Body of pancreas (tissue), 4 donors: ENCODE results near the gene KIF15. TPM values are rescaled to one million over a fixed set of nuclear protein-coding genes. Genes with fewer than 3 reads are reported as not detected.
"Not testable (repeated sequence)": the region's sequence is repeated elsewhere in the genome, so short reads cannot be mapped to it uniquely, and the experiment has no call there.

Experiments used
- ATAC-seq: fragments of 150-250 bp; one replicate; pipeline ENCODE4 v1.9.1; 2016
- DNase-seq, 4 donors: peaks; one replicate each; pipeline ENCODE4 v3.0.0-alpha.2; 2019
- H3K27ac ChIP-seq, 4 donors: fragments of 200-600 bp; sonication (generic); 1 replicate in 3 of 4; 2 replicates in 1 of 4; pipeline versions ENCODE4 v1.5.1 to v1.6.1; 2016 to 2019; ENCODE audit warnings: mild to moderate bottlenecking in 1 of 4, mixed read lengths in 1 of 4, moderate library complexity in 1 of 4
- H3K27me3 ChIP-seq, 2 donors: fragments of 200-600 bp; sonication (generic); one replicate each; pipeline ENCODE4 v1.6.0; 2016; ENCODE audit warnings: mild to moderate bottlenecking in 1 of 2
- H3K36me3 ChIP-seq, 2 donors: fragments of 200-600 bp; sonication (generic); replicated peaks in 1 of 2; 2 replicates each; pipeline ENCODE4 v1.5.1; 2016; ENCODE audit warnings: low read depth in 2 of 2; ENCODE audit not compliant: insufficient read depth in 1 of 2
- H3K4me1 ChIP-seq: fragments of 200-600 bp; sonication (generic); one replicate; pipeline ENCODE4 v1.6.0; 2016
- H3K4me3 ChIP-seq, 2 donors: fragments of 200-600 bp; sonication (generic); 1 replicate in 1 of 2; 2 replicates in 1 of 2; pipeline ENCODE4 v1.5.1; 2016 to 2019
- H3K9me3 ChIP-seq, 3 donors: fragments of 200-600 bp; sonication (generic); 1 replicate in 2 of 3; 2 replicates in 1 of 3; pipeline ENCODE4 v1.5.1; 2016
- POLR2A ChIP-seq, 3 donors: fragments of 450-650 bp; IDR thresholded peaks; one replicate each; pipeline ENCODE4 v1.6.1; 2016; ENCODE audit warnings: antibody characterized with exemption in 3 of 3, mild to moderate bottlenecking in 2 of 3
- WGBS, 2 donors: methylation state at CpG; one replicate each; pipeline ENCODE4 v1.1.5; 2017; 5-methylcytosine and 5-hydroxymethylcytosine counted together
- intact Hi-C: fragments of 100-400 bp; cut with DNase I; formaldehyde crosslinking; loops from one replicate; pipeline ENCODE4 v1.15.1; 2023
- total RNA-seq, 2 donors: library from RNA; depleted of rRNA; stranded (reverse); fragments of >200 nt; gene quantifications; one replicate each; pipeline ENCODE4 v1.1.0, GENCODE V29; 2016
- TF ChIP-seq, protein P1 (sequence below), 7 experiments: fragments of 450-650 bp in 4 of 7; fragments of 200-600 bp in 3 of 7; sonication (generic) in 3 of 7; IDR thresholded peaks; one replicate each; pipeline ENCODE4 v1.5.1; 2016 to 2019; ENCODE audit warnings: antibody characterized with exemption in 7 of 7

Gene KIF15
- total RNA-seq, 2 donors from 2014 or later, result 0.78 TPM; not detected in 1

DNA sequence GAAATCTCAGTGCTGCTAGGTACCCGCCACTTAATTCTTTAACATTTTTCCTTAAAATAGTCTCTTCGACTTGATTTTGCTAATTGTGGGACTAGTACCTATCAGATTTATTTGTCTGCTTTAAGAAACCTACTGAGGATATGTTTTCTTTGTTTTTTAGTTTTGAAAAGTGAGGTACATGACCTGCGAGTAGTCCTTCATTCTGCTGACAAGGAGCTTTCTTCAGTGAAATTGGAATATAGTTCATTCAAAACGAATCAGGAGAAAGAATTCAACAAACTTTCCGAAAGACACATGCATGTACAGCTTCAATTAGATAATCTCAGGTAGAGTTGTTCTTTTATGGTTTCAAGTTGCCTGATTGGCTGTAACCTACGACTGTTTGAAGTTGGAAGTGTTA lies 53.2 kb downstream of the KIF15 start:
- DNase-seq (no peak), ATAC-seq (no peak)
- no peaks in the 10 kb centered on the region for H3K27me3 ChIP-seq
- no peak overlapping the region for H3K27ac ChIP-seq
- no peak overlapping the region for H3K4me3 ChIP-seq
- 91 to 93% methylated on average over 6 of the region's 6 CpGs for WGBS, 2 donors
- H3K9me3 ChIP-seq, result no peaks in the 10 kb centered on the region
- intact Hi-C loops, result no loop called here
- TF ChIP-seq, protein P1, sequence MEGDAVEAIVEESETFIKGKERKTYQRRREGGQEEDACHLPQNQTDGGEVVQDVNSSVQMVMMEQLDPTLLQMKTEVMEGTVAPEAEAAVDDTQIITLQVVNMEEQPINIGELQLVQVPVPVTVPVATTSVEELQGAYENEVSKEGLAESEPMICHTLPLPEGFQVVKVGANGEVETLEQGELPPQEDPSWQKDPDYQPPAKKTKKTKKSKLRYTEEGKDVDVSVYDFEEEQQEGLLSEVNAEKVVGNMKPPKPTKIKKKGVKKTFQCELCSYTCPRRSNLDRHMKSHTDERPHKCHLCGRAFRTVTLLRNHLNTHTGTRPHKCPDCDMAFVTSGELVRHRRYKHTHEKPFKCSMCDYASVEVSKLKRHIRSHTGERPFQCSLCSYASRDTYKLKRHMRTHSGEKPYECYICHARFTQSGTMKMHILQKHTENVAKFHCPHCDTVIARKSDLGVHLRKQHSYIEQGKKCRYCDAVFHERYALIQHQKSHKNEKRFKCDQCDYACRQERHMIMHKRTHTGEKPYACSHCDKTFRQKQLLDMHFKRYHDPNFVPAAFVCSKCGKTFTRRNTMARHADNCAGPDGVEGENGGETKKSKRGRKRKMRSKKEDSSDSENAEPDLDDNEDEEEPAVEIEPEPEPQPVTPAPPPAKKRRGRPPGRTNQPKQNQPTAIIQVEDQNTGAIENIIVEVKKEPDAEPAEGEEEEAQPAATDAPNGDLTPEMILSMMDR (IDR thresholded peaks at IDR 0.05), result no peak
- H3K36me3 ChIP-seq, result no peaks in the 10 kb centered on the region
- H3K4me1 ChIP-seq, result no peaks in the 10 kb centered on the region

- ATAC-seq, H3K9me3 ChIP-seq, H3K4me1 ChIP-seq, intact Hi-C loops, H3K4me3 ChIP-seq, H3K27ac ChIP-seq, H3K27me3 ChIP-seq, DNase-seq, H3K36me3 ChIP-seq: not testable (repeated sequence)
- 97 to 100% methylated on average over 2 of the region's 2 CpGs for WGBS, 2 donors
Observed at GRCh38 chr3:44816334-44816733, 54.7 kb downstream of the KIF15 start.

GRCh38 chr3:44821206-44821605 lies 59.6 kb downstream of the KIF15 start:
- ATAC-seq, DNase-seq, H3K27me3 ChIP-seq, H3K9me3 ChIP-seq, H3K27ac ChIP-seq, intact Hi-C loops, H3K4me3 ChIP-seq, H3K4me1 ChIP-seq, H3K36me3 ChIP-seq: not testable (repeated sequence)
- 96 to 100% methylated on average over 3 to 28 of the region's 34 CpGs for WGBS, 2 donors

DNA sequence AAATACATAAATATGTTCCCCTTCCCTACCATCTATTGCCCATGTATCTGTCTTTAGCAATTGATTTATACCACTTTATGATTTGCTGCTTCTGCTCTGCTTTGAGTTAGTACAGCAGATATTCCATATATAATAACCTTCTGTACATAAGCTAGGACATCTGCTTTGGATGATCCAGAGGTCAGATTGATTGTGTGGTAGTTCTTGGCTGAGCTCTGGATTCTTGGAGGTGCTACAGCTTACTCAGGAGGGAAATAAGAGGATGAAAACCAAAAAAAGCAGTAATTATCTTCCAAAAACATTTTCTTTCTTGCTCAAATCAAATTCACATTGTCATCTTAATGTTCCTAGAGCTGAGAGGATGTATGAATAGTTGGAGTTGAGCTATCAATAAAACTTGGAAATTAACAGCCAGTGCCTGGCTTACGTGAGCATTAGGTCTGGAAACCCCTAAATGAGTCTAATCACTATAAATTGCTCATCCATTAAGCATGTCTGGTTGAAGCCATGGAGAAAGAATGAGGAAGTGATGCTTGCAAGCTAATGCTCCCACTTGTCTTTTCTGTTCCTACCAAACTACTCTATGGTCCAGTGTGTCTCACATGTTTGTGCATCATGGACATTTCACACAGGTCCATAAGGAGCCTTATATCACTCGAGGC lies 63.8 kb downstream of the KIF15 start:
- TF ChIP-seq, protein P1 (IDR thresholded peaks at IDR 0.05), result no peak
- peak in 1 of 3 donors; percentile 13 for TF ChIP-seq POLR2A (IDR thresholded peaks at IDR 0.05)
- Histone ChIP-seq H3K4me3 (no peak overlapping the region), H3K9me3 (no peaks in the 10 kb centered on the region), H3K36me3 (no peaks in the 10 kb centered on the region), H3K4me1 (no peaks in the 10 kb centered on the region), H3K27ac (peak overlapping the region in 2 of 4 donors; percentile 55 to 68), H3K27me3 (no peaks in the 10 kb centered on the region)
- peak in 1 of 4 donors; percentile 2 for DNase-seq
- ATAC-seq, result peak; percentile 83
- 62 to 71% methylated on average over 2 of the region's 2 CpGs for WGBS, 2 donors
- intact Hi-C loops, result no loop called here

GRCh38 chr3:44827196-44827595 lies 65.6 kb downstream of the KIF15 start:
- ATAC-seq (no peak), DNase-seq (no peak)
- 88 to 95% methylated on average over 3 of the region's 3 CpGs for WGBS, 2 donors
- Histone ChIP-seq H3K4me3 (no peak overlapping the region), H3K36me3 (no peaks in the 10 kb centered on the region), H3K27ac (no peak overlapping the region), H3K9me3 (no peaks in the 10 kb centered on the region), H3K4me1 (no peaks in the 10 kb centered on the region), H3K27me3 (no peaks in the 10 kb centered on the region)
- no peak for TF ChIP-seq POLR2A (IDR thresholded peaks at IDR 0.05)
- TF ChIP-seq, protein P1 (IDR thresholded peaks at IDR 0.05), result no peak
- intact Hi-C loops, result no loop called here

GRCh38 chr3:44831232-44831631 lies 69.6 kb downstream of the KIF15 start:
- WGBS, 2 donors, result 86 to 88% methylated on average over 5 of the region's 5 CpGs
- no peaks in the 10 kb centered on the region for H3K36me3 ChIP-seq
- H3K27ac ChIP-seq, result no peak overlapping the region
- intact Hi-C loops, result no loop called here
- no peaks in the 10 kb centered on the region for H3K4me1 ChIP-seq
- H3K4me3 ChIP-seq, result no peak overlapping the region
- DNase-seq, result no peak
- no peak for ATAC-seq
- no peaks in the 10 kb centered on the region for H3K27me3 ChIP-seq
- TF ChIP-seq POLR2A (IDR thresholded peaks at IDR 0.05), result no peak
- TF ChIP-seq, protein P1 (IDR thresholded peaks at IDR 0.05), result no peak
- H3K9me3 ChIP-seq, result no peaks in the 10 kb centered on the region
